GM12878 (cell line): ENCODE measurements around the gene C19orf47.

Experiments
- BCL11A ChIP-seq: IDR thresholded peaks from 2 replicates; pipeline ENCODE4 v1.6.1; 2011; ENCODE audit warnings: low read depth, low read length
- CTCF ChIP-seq, 3 experiments: IDR thresholded peaks in 2 of 3; conservative IDR thresholded peaks in 1 of 3; 2 replicates each; pipeline ENCODE4 v1.5.1; 2011; ENCODE audit warnings: low read depth in 3 of 3, low read length in 3 of 3, mild to moderate bottlenecking in 3 of 3, control low read depth in 2 of 3, moderate library complexity in 2 of 3, inconsistent platforms in 1 of 3, mixed read lengths in 1 of 3; ENCODE audit not compliant: control insufficient read depth in 2 of 3, insufficient read depth in 1 of 3; ENCODE audit errors: extremely low read depth in 1 of 3
- EGR1 ChIP-seq, 2 experiments: IDR thresholded peaks; 1 replicate in 1 of 2; 2 replicates in 1 of 2; pipeline ENCODE4 v1.6.1; 2011 to 2012; ENCODE audit warnings: low read depth in 2 of 2, low read length in 2 of 2, borderline replicate concordance in 1 of 2, mild to moderate bottlenecking in 1 of 2, moderate library complexity in 1 of 2
- ETV6 ChIP-seq, 2 experiments: fragments of 450-650 bp in 1 of 2; IDR thresholded peaks in 1 of 2; conservative IDR thresholded peaks in 1 of 2; 2 replicates each; pipeline ENCODE4 v1.6.1; 2014; ENCODE audit warnings: antibody characterized with exemption in 1 of 2, borderline replicate concordance in 1 of 2, low read depth in 1 of 2, mild to moderate bottlenecking in 1 of 2, moderate library complexity in 1 of 2
- JUNB ChIP-seq: IDR thresholded peaks from 2 replicates; pipeline ENCODE4 v1.6.1; 2016; ENCODE audit warnings: antibody characterized with exemption, mild to moderate bottlenecking
- SIN3A ChIP-seq: IDR thresholded peaks from 2 replicates; pipeline ENCODE4 v1.6.1; 2012; ENCODE audit warnings: low read depth, low read length, improper control_type of control experiment
- SKIL ChIP-seq: fragments of 450-650 bp; IDR thresholded peaks from 2 replicates; pipeline ENCODE4 v1.6.1; 2017; ENCODE audit warnings: mild to moderate bottlenecking, low read depth, inconsistent platforms; ENCODE audit not compliant: poor library complexity, severe bottlenecking
- SMAD1 ChIP-seq: fragments of 450-650 bp; IDR thresholded peaks from 2 replicates; pipeline ENCODE4 v1.6.1; 2018; ENCODE audit warnings: mild to moderate bottlenecking, low read depth; ENCODE audit not compliant: partially characterized antibody
- SMAD5 ChIP-seq: IDR thresholded peaks from 2 replicates; pipeline ENCODE4 v1.6.1; 2016; ENCODE audit warnings: antibody characterized with exemption, low read depth
- TAF1 ChIP-seq: IDR thresholded peaks from 2 replicates; pipeline ENCODE4 v1.6.1; 2011; ENCODE audit warnings: mild to moderate bottlenecking, low read depth, low read length, borderline replicate concordance
- ZNF384 ChIP-seq: IDR thresholded peaks from 2 replicates; pipeline ENCODE4 v1.6.1; 2012; ENCODE audit warnings: low read depth, mild to moderate bottlenecking, low read length, improper control_type of control experiment, borderline replicate concordance

- TF ChIP-seq JUNB (no peak), EGR1 (IDR thresholded peaks at IDR 0.05; ENCODE audit: borderline replicate concordance in 1 of 2, low read depth in 2 of 2, low read length in 2 of 2) (no peak), ZNF384 (no peak), CTCF (IDR thresholded peaks at IDR 0.05 in 2 of 3, conservative IDR thresholded peaks at IDR 0.05 in 1 of 3; ENCODE audit: control insufficient read depth in 2 of 3, extremely low read depth in 1 of 3, insufficient read depth in 1 of 3, low read depth in 3 of 3, low read length in 3 of 3) (no peak), ETV6 (conservative IDR thresholded peaks at IDR 0.05 in 1 of 2, IDR thresholded peaks at IDR 0.05 in 1 of 2; ENCODE audit: borderline replicate concordance in 1 of 2, low read depth in 1 of 2) (no peak), SKIL (no peak), SIN3A (no peak), SMAD1 (no peak), TAF1 (no peak), SMAD5 (no peak), BCL11A (no peak)
Observed at GRCh38 chr19:40337107-40337506, 11.1 kb downstream of the C19orf47 start.
